Omental fat pad (tissue), 4 donors: Measurements from ENCODE around the gene CHRNA7. TPM values are rescaled to one million over a fixed set of nuclear protein-coding genes. Genes with fewer than 3 reads are reported as not detected.

Experiments
- ATAC-seq: fragments of 150-250 bp; one replicate; pipeline ENCODE4 v1.9.1; 2016; ENCODE audit warnings: mild to moderate bottlenecking, moderate library complexity; ENCODE audit not compliant: low FRiP score
- DNase-seq: peaks from one replicate; pipeline ENCODE4 v3.0.0-alpha.2; 2019; ENCODE audit warnings: low spot score
- total RNA-seq, 4 donors: library from RNA; depleted of rRNA; stranded (reverse); fragments of >200 nt; gene quantifications; one replicate each; pipeline ENCODE4 v1.1.0, GENCODE V29; 2016
- TF ChIP-seq, protein P1 (sequence below), 3 donors: fragments of 450-650 bp; IDR thresholded peaks; one replicate each; pipeline ENCODE4 v1.5.1; 2016 to 2017; ENCODE audit warnings: antibody characterized with exemption in 3 of 3, mild to moderate bottlenecking in 3 of 3, moderate library complexity in 2 of 3

CHRNA7 gene
- total RNA-seq, 4 donors from 2014 or later = 0.36 to 1.3 (median 0.75) TPM

GRCh38 chr15:32098033-32098432 lies 67.7 kb downstream of the CHRNA7 start:
- ATAC-seq = no peak
- TF ChIP-seq, protein P1, sequence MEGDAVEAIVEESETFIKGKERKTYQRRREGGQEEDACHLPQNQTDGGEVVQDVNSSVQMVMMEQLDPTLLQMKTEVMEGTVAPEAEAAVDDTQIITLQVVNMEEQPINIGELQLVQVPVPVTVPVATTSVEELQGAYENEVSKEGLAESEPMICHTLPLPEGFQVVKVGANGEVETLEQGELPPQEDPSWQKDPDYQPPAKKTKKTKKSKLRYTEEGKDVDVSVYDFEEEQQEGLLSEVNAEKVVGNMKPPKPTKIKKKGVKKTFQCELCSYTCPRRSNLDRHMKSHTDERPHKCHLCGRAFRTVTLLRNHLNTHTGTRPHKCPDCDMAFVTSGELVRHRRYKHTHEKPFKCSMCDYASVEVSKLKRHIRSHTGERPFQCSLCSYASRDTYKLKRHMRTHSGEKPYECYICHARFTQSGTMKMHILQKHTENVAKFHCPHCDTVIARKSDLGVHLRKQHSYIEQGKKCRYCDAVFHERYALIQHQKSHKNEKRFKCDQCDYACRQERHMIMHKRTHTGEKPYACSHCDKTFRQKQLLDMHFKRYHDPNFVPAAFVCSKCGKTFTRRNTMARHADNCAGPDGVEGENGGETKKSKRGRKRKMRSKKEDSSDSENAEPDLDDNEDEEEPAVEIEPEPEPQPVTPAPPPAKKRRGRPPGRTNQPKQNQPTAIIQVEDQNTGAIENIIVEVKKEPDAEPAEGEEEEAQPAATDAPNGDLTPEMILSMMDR (IDR thresholded peaks at IDR 0.05) = no peak
- no peak for DNase-seq

GRCh38 chr15:32099097-32099785 lies 68.9 kb downstream of the CHRNA7 start:
- TF ChIP-seq, protein P1 (IDR thresholded peaks at IDR 0.05) = no peak
- DNase-seq (no peak), ATAC-seq (no peak)

- TF ChIP-seq, protein P1 (IDR thresholded peaks at IDR 0.05) = no peak
- no peak for ATAC-seq
- DNase-seq = no peak
Observed at GRCh38 chr15:32099956-32100684, 69.8 kb downstream of the CHRNA7 start.

DNA sequence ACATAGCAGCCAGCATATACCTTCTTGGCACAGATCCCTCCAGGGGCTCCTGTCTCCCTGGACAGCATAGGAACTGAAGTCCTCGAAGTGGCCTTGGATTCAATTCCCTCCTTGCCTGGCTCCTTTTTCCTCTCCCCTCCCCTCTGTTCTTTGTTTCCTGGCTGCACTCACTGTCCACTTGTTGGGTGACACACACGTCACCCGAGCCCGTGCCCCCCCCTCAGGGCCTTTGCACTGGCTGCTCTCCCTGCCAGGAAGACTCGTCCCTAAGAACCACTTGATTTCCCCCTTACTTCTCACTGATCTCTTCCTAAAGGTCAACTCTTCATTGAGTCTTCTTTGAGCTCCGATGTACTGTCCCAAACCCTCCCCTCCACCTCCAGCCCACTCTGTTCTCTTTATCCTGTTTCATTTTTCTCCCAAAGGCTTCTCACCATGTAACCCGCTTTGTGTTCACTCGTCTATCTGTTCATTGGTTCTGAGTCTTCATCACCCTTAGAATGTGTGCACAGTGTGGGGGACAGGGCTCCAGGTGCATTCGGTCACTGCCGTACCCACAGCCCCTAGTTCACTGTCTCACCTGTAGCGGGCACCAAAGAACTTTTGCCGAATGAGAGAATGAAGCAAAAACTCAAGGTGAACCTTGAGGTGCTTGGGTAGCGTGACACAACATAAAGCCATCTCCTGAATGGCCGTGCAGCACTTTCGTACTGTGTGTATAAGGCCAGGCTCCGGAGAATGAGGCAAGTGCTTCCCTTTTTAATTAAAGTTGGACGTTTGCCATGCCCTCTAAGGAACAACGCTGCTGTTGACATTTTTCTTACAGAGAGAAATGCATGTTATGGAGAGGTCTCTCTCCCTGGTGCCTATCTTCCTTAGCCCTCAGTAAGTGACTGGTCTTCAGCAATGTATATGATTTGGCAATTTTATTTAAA lies 74.0 kb downstream of the CHRNA7 start:
- TF ChIP-seq, protein P1 (IDR thresholded peaks at IDR 0.05) = no peak
- ATAC-seq (no peak), DNase-seq (no peak)

GRCh38 chr15:32105258-32106241 lies 75.2 kb downstream of the CHRNA7 start:
- DNase-seq (no peak), ATAC-seq (no peak)
- TF ChIP-seq, protein P1 (IDR thresholded peaks at IDR 0.05) = no peak
